DMS 273 (cell line): ENCODE results near the gene ZNF516.

Source experiments
- DNase-seq: peaks from one replicate; lab custom pipeline; 2025; ENCODE audit not compliant: unreplicated experiment; lab: John Stamatoyannopoulos, UW

The ZNF516 gene

DNA sequence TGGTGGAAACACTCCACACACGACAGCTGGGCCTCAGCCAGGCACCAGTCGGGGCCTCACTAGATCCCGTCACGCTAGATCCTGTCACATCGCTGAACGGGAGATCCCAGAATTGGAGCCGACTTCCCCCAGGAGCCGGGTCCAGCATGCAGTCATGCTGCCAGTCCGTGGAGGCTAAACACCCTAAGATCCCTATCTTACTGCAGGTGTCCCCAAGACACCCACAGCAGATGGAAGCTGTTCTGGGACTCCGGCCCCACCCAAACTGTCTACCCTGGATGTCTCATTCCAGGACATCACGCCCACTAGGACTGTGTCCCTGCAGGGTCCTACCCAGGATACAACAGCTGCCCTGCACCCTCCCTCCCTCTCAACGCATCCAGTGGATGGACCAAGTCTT is 23.4 kb downstream of the ZNF516 start:
- DNase-seq = no peak

DNA sequence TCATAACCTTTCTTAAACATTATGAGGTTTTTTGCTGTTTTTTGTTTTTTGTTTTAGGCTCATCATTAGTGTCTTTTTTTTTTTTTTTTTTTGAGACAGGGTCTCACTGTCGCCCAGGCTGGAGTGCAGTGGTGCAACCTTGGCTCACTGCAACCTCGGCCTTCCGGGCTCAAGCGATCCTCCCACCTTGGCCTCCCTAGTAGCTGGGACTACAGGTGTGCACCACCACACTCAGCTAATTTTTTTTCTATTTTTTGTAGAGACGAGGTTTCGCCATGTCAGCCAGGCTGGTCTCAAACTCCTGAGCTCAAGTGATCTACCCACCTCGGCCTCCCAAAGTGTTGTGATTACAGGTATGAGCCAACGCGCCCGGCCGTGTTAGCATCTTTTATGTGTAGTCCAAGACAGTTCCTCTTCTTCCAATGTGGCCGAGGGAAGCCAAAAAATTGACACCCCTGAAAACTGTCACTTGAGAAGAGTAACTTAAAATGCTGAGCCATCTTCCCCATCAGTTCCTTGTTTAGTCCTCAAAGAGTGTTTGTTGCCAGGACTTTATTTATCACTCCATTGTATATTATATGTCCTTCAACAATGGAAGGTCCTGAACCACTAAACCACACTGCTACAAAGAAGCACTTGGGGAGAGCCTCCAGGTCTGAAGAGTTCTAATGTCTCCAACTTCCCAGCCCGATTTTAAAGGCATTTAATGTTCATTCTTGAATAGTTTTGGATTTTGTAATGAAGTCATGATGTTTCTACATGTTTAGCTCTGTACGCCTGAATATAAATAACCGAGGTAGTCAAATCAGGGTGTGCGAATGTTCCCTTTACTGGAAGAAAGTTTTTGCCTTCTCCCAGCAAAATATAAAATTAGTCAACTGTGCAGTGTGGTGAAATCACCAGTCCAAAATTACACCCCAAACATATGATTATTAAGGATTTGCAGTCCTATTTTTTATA is 26.4 kb downstream of the ZNF516 start:
- DNase-seq = no peak

DNA sequence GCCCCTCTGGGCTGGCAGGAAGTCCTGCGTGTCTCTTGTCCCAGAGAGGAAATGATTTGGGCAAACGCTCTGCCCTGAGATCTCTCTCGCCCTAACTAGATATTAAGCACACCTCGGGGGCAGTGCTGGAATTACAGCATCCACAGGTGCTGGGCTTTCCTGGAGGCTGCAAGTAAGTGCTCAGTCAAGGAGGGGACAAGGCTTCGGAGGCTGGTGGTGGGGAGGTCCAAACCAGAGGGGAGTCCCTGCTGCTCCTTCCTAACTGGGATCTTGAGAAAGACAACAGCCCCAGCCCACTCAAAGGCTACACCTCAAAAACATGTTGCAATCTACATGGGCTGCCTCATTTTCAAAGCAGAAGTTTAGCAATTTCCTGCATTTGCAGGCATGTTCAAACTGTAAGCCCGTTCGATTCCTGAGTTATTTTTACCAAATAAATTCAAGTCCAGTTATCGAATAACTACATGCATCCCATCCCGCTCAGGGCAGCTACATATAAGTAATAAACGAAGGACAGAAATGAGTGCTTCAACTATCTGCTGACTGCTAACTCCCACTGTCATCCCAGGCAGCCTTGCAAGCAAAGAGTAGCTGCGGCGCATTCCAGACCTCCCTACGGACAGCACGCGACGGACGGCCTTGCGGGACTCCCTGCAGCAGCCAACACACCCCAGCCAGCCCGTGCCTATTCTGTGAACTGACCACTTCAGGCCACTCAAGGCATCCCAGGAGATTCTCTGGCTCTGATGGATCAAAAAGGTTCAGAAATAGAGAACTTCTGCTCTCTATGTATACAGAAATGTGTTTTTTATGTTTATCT is 27.5 kb downstream of the ZNF516 start:
- no peak for DNase-seq

DNA sequence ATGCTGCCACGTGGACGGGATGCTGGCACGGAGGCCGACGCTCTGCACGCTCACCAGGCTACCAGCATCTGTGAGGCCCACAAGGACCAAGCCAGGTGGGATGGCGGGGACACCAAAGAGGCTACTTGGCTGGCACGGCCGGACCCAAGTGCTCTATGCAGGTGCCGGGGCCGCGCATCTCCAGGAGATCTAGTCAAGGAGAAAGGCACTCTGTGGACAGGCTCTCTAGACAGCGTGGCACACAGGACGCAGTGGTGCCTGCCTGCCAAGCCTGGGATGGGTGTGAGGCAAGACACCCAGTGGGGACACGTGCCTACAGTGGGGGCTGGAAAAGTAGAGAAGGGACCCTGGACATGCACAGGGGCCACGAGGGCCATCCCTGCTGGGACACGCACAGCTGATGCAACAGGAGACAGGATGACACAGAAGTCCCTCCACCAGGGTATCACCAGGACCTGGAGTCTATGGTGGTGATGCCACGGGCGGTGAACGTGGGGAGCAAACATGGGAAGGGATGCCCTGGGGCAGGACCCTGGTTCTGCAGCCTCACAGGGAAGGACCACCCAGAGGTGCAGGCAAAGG is 28.5 kb downstream of the ZNF516 start:
- DNase-seq = no peak

DNA sequence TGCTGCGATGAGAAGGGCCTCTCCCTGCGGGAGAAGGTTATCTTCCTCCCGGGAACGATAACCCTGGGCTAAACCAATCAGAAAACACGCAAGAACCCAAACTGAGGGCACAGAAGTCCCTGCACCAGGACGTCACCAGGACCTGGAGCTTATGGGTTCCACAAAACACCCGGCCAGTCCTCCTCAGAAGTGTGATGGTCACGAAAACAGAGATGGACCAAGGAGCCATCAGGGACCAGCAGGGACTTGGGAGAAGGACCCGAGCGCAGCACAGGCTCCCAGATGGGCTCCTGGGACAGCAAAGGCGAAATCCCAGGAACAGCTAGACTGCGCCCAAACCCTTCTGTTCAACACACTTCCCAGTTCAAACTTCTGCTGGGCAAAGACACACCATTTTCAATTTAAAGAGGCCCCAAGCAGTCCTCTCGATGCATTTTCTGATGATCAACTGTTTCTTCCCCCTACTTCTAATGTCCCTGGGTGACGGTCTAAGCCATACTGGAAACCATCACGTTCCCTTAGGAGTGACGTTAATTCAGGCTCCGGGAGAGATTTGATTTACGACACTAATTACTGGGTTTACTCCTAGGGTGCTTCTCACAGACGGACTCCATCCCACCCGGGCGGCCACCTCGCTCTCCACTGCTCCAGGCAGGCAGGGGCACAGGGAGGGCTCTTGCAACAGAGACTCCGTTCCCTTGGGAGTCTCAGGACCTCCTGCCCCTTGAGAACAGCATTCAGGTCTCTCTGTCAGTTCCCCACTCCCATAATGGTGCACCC is 29.2 kb downstream of the ZNF516 start:
- no peak for DNase-seq

DNA sequence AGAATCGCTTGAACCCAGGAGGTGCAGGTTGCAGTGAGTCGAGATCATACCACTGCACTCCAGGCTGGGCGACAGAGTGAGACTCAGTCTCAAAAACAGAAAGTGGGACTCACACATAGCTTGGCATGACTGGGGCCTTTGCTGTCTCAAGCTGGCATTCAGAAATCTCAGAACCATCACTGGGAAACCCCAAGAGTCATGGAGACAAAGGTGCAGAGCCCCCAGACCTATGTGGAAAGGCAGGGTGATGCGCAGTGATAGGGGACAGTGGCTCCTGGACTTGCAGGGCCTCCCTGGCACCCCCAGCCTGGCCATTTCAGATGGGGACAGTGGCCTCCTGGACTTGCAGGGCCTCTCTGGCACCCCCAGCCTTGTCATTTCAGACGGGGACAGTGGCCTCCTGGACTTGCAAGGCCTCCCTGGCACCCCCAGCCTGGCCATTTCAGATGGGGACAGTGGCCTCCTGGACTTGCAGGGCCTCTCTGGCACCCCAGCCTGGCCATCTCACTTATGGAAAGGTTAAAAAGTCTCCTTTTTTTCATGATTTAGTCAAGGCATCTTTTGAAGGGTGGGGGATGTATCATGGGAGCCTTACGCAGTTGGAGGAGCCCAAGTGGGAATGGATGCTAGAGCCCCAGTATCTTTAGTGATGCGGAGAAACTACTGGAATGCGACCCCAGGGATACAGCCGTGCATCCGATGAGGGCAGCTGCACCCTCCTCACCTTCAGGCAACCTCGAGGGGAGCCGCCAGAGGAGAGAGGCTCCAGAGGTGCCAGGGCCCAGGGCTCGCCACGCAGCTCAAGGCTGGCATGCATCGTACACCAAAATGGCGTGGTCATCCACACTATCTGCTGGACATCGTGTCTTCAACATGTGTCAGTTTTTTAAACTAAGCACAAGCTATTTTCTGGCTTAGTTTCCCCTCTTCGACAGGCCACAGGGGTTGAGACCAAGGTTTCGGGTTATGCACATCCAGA is 30.5 kb downstream of the ZNF516 start:
- no peak for DNase-seq

DNA sequence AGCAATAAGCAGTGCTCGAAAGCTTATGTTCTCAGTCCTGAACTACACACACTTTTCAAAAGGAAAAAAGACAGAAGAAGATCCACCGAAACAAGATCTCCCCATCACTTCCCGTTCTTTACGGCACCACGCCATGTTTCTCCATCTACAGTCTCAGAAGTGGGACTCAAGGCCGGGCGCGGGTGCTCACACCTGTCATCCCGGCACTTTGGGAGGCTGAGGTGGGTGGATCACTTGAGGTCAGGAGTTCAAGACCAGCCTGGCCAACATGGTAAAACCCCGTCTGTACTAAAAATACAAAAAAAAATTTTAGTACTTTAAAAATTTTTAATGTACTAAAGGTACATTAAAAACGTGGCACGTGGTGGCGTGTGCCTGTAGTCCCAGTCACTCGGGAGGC is 31.2 kb downstream of the ZNF516 start:
- DNase-seq = no peak

DNA sequence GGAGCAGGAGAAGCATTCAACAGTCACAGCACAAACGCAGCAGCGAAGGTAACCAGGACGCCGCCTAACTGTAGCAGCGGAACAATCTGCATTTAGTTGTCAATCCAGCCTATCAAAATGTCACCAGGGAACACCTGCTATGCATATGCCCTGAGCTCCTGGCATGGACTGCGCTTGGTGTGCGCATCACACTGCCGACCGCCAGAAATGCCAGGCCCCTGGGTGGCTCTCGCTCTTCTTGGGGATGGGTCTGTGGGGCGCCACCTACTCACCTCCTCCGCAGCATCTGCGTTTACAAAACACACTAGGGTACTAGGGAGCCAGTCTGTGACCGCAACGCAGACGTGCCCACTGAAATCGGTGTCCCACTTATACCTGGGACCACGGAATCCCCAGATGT is 31.7 kb downstream of the ZNF516 start:
- DNase-seq = no peak

DNA sequence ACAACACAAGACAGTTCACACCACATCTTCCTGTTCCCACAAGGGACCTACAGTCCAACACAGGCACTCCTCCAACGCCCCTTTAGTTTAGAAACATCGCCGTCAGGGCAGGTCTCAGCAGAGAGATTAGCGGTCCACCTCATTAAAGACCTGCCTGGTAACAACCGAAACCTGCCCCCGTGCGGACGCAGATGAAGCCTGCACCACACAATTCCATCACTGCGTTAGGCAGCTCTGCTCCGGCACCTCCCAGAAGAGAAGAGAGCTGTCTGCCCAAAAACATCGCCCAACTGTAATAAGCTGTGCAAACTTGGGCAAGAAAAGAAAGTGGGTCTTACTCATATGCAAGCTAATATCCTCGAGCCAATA is 32.7 kb downstream of the ZNF516 start:
- no peak for DNase-seq

DNA sequence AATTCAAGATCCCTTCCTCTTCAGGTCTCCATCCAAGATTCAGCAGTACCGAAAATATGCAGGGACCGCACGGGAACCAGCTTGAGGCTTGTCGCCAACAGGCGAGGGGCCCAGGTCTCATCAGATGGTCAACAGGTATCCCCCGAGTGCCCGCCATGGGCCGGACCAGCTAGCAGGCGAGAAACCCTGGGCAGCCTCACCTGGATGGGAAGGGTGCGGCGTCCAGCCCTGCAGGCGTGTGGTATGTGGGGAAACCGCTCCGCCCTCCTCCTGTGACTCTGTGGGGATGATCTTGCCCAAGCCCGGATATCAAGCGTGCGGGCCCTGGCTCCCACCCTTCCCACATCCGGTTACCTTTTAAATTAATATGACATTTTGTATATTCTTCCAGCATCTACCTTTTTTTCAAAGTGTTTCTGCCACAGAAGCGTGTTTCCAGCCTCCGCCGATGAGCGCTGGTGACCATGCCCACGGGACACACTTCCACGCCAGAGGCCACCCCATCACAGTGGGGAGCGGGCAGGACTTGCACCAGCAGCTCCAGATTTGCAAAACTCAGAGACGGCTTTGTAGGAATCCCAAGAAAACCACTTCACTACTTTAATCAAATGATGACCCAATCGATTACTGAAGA is 33.2 kb downstream of the ZNF516 start:
- DNase-seq = no peak

DNA sequence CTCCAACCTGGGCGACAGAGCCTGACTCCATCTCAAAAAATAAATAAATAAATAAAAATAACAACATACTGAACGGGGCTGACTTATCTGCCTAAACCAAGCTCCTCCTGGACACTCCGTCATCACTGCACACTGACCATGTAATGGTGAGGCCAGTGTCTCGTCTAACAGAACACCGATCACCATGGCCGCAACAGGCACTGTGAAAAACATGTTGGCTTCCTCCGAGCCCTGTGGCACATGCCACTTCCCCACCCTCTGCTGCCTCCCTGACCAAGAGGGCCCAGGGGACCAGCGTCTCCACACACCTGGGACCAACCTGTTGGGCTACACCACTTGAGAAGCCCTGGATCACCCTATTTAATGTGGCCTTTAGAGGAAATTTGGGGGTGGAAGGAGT is 33.9 kb downstream of the ZNF516 start:
- DNase-seq = no peak

DNA sequence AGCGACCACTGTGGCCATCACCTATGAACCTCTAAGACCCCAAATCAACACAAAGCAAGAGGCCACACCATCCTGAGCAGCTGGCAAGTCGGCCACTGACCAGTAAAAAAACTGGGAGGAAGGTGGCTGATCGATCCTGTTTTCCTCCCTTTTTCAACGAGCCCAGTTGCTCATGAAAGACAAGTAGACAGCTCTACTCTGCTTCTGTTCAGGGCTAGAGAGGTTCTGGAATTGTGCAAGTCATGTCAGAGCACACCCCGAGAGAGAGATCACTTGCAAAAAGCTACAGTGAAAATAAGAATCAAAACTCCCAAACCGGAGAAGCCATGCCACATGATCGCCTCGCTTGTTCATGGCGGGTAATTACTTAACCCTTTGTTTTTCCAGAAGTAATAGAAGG is 34.6 kb downstream of the ZNF516 start:
- no peak for DNase-seq

DNA sequence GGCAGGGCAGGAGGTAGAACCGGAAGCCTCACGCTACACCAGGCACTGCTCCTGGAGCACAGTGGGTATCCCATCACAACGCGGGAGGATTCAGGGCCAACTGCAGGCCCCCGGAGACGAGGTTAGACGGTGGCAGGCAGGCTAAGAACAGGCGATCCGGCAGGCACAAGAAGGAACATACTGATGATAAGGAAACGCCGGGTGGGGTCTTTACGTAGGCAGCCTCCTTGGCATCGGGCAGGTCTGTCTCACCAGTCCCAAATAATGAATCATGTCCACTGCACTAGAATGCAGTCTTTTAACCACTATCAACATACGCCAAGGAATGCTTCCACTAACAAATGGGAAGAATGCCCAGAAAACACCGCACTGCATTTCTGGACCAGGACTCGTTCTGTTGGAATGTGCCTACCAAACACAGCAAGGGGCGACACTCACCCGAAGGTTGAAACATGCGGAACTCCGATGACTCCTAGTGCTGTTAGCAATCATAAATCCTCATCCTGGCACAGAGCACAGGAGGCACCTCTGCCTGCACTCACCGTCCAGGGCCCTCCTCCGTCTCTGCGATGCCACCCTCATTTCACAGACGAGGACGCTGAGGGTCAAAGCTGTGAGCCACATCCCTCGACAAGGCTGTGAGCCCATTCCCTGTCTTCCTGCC is 35.2 kb downstream of the ZNF516 start:
- no peak for DNase-seq

DNA sequence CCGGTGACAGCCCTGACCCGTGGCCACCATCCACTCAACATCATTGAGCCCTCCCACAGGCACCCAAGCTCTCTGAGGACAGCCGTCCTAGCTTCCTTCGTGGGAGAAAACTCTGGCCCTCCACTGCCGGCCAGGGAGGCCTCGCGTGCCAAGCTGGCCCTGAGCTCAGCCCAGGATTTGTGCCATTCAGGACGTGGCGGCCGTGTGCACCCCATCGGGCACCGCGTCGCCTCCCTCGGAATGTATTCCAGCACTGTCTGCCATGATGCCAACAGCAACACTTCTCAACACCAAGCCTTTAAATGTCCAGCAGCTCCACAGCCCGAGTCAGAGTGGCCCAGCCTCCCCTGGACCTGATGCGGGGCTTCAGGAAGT is 35.7 kb downstream of the ZNF516 start:
- DNase-seq = no peak

DNA sequence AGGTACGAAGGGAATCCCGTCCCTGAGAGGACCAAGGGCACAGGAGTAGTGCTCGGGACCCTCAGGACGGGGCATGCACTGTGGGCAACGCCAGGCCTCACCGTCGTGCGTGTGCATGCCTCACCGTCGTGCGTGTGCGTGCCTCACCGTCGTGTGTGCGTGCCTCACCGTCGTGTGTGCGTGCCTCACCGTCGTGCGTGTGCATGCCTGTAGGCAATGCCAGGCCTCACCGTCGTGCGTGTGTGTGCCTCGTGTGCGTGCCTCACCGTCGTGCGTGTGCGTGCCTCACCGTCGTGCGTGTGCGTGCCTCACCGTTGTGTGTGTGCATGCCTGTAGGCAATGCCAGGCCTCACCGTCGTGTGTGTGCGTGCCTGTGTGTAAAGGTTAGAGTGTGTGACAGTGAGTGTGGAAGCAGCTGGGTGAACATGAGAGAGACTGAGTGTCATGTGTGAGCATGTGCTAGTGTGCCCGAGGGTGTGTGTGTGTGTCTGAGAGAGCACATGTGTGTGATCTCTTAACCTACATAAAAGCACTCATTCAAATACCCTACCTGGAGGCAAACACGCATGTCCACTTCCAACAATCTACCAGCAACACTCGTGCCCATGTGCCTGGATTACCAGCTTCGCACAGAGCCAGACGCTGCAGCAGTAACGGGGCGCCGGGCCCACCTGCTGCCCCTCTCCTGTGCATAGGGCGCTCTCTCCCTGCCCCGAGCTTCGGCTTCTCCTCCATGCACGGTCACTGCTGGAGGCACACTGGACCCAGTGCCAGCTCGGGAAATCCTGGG is 36.3 kb downstream of the ZNF516 start:
- DNase-seq = no peak

DNA sequence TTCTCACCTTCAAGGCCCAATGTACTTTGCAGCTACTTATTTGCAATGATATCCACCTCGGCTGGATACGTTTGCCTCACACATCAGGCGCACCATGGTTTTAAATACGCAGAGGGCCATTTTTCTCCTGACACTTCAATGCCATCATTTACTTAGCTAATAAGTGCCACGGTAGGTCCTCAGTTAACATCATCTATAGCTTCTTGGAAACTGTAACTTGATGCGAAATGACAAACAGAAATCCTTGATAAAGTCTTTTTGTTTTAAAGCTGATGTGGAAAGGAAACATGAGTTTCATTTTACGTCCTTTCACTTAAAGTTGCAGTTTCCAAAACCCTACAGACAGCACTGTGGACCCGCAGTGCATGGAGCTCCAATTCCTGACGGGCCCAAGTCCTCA is 37.1 kb downstream of the ZNF516 start:
- no peak for DNase-seq

DNA sequence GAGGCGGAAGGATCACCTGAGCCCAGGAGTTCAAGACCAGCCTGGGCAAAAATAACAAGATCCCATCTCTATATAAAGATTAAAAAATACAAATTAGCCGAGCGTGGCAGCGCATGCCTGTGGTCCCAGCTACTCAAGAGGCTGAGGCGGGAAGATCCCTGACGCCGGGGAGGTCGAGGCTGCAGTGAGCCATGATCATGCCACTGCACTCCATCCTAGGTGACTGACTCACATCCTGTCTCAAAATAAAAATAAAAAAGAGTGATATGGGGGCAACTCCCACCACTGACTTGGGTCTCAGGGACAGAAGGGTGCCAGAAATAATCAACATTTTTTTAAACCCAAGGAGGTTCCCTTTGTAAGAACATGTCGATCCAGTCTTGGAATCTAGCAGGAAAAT is 37.6 kb downstream of the ZNF516 start:
- DNase-seq = no peak

DNA sequence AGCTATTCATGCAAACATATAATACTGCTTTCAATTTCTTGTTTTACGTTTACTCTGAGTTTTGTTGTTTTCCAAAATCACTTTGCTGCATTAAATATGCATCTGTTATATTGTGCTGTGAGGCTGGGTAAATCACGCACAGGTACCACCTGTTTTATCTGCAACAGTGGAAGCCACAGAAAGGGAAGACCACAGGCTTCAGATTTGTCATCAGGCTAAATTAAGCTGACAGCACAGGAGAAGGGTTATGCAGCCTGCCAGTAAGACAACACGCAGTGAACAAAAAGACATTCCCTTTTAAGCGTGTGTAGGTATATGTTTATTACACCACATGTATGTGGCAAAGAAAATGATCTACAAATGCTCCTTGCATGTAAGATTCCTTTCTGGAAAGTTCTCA is 38.2 kb downstream of the ZNF516 start:
- DNase-seq = no peak
